Inferior parietal cortex (tissue), 1 donor: ENCODE results near the gene KDM3B.
A peak's percentile ranks its signal among the peaks of the same experiment; 100 is the strongest.

Experiments used
- DNase-seq: peaks from one replicate; pipeline ENCODE4 v3.0.0-alpha.2; 2016; ENCODE audit errors: extremely low spot score

Gene KDM3B

GRCh38 chr5:138346889-138347288, 5.6 kb upstream of the KDM3B start:
- no peak for DNase-seq

DNA sequence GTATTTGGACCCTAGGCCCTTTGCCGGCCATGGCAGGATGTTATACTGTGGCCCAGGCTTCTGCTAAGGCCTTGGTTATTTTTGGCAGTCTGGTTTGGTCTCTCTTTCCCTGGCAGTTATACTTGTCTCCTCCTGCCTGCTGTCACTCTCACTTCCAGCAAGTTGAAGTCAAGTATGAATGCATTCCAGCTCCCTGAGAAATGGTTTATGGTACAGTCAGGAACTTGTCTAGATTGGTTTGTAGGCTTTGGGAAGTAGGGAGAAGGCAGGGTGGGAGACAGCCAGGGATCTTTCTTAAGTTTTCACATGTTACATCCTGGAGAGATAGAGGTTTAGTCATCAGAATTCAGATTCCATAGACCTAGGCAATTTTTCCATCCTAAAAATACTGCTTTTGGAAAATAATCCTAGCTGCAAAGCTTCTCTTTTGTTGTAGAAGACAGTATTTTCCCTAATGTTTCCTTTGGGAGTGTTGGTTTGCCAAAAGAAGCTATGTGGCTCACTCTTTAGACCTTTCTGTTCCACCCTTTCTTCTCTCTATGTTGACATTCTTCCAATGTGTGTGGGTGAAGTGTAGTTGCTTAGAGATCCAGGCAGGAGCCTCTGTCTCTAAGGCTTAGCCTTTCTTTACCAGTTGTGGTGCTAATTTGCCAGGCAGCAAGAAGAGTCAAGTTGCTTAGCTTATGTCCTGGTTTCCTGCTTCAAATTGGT, 2.5 kb upstream of the KDM3B start:
- DNase-seq: no peak

DNA sequence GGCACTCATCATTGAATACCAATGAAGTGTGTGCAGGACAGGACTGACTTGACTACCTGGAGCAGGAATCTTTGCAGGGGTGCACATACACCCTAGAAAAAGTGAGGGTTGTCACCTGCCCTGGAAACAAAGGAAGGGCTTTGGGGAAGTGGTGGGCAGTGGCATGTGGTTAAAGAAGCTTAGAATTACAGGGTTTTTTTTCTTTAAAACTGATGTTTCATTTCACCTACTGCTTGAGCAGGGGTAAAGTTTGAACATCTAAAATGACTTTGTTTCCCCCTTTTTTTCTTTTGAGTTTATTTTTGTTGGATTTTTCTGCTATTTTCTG, 2.0 kb upstream of the KDM3B start:
- DNase-seq: no peak

DNA sequence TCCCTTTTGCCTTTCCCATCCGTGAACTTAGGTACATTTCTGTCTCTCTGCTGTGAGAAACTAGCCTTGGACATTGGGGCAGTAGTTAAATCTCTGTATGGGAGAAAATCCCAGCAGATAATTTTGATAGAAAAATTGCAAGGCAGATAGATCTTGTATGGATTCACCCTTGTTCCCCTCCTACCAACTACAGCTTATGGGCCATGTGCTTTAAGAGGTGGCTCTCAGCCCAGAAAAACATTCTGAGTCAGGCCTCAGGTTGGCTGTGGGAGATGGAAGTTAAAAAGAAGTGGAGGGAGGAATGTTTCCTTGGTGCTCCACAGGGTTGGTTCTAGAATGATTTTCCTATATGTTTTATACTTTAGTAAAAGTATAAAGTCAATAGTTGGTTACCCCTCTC, 1.4 kb upstream of the KDM3B start:
- DNase-seq: no peak

DNA sequence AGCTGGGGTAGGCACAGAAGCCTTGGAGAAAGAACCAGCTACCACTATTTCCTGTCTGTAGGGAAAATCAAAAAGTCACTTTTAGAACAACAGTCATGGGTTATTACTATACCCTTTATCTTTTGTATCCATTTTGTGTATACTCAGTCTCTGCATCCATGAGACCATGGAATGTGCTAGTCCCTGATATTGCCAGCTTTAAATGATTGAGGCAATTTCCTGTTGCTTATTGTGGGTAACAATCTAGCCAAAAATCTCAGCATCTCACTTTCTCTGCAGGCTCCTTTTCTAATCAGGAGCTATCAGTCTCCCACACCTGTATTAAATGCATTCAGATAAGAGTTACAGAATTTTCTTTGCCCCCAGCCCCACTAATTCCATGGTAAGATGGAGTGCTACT, 968 bp upstream of the KDM3B start:
- DNase-seq: no peak

- DNase-seq: no peak
These were observed 456 bp downstream of the KDM3B start for GRCh38 chr5:138352722-138353559.

DNA sequence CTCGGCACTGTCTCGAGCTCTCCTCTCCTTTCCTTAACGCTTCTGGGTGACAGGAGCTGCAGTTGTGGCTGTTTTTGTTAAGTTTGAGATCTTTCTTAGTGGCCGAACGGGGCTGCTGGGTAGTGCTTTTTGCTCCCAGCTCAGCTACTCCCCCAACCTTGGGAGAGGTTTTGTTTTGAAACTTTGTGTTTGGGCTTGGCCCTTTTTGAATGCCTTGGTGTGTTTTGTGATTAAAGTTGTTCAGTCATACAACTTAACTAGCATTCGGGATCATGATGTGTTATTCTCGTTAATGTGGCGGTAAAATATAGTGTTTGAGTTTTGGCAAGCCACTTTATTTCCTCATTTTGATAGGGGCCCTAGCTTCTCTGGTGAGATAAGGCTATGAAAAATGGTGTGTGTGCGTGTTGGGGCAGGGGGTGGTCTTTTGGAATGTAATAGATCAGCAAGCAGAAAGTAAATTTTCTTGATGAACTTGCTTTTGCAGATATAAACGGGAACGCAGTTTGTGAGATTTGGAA, 1.1 kb downstream of the KDM3B start:
- peak; percentile 60 for DNase-seq

DNA sequence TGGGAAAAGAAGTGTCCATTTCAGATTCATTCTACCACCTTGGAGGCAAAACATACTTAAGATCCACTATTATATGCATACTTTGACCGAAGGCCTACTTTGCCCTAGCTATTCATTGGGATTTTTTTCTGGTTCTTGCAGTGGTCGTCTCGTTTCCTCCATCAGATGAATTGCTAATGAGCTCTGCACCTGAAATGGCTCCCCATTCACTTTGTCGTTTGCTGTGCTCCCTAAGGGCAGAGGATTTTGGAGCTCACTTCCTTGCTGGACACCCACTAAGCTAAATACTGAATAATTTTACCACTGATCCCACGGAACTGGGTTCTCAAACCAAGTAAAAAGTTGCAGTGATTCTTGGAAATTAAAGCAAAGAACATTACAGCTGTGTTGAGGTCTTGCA, 1.9 kb downstream of the KDM3B start:
- DNase-seq: no peak

DNA sequence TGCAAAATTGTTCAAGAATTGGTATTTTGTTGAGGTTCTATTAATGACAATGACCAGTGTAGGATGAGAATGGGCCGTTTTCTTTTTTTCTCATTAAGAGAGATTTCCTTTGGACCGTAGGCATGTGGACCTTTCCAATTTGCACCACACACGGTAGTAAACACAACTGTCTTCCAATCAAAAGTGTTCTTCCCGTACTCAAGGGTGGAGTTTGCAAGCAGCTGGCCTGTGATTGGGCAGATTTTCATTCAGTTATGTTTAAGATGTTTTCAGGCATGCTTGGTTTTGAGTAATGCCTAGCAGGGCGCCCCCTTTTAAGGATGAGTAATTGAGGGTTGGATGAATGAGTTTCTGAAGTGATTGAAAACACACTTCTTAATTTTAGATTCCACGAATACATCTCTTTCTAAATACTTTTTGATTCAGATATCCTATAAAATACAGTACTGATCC, 2.5 kb downstream of the KDM3B start:
- peak; percentile 73 for DNase-seq

DNA sequence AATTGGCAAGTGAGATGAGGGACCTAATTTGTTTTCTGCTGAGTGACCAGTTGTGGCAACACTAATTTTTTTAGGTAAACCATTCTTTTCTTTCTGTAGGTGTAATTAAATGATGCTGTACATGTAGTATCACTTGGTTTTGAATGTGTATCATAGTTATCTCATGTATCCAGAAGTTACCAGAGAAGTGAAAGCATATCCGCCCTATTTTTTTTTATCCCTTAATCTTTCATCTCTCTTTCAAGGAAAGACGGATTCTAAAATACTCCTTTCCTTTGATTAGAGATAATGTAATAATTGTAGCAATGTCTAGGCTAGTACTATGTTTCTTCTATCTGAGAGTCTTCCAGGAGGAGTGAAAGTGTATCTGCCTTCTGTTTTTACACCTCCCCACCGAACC, 7.1 kb downstream of the KDM3B start:
- no peak for DNase-seq

- DNase-seq: no peak
These were observed 8.5 kb downstream of the KDM3B start for GRCh38 chr5:138360941-138361452.

DNA sequence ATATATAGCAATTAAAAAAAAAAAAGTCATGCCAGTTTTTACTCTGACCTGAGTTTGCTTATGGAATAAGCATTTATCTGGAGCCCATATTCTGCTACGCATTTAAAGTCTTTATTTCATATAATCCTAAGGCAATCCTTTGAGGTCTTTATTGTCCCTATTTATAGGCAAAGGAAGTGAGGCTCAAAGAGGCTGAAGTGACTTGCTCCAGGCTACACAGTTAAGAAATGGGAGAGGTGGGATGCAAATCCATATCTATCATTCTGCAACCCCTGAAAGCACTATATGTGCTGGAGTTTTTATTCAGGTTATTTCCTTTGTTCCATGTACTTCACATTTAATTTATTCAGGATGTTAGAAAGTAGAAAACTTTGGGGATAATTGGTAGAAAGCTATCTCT, 12.1 kb downstream of the KDM3B start:
- no peak for DNase-seq

GRCh38 chr5:138366632-138367382, 14.3 kb downstream of the KDM3B start:
- DNase-seq: no peak

GRCh38 chr5:138369261-138369660, 16.8 kb downstream of the KDM3B start:
- DNase-seq: no peak

GRCh38 chr5:138369706-138370105, 17.2 kb downstream of the KDM3B start:
- DNase-seq: no peak

DNA sequence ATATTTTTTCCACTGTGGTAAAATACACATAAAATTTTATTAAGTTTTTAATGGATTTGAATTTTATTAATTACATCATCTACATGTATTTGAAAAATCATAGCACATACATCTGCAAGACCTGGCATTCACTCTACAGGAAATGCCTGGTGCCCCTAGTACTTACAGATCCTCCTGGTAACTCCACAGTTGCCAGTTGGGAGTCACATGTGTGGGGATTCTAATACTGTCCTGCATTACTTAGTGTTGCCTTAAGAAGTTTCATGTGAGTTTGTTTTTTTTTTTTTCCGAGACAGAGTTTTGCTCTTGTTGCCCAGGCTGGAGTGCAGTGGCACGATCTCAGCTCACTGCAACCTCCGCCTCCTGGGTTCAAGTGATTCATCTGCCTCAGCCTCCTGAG, 18.1 kb downstream of the KDM3B start:
- DNase-seq: no peak

GRCh38 chr5:138371454-138371853, 19.0 kb downstream of the KDM3B start:
- DNase-seq: no peak

DNA sequence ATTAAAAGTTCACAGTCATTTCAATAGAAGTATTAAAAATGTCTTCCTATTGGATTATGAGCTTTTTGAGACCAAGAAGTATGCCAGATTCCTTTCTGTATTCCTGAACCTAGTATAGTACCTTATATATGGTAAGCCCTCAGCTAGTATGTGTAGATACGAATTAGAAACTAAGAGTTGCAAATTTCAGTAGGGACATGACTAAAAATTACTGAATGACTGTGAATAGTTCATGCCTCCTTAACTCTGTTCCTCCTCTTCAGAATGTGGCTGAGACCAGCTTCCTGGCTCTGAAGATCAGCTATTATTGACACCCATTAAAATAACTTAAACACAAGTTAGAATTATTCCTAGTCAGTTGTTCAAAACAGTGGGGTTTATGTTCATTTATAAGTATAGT, 19.7 kb downstream of the KDM3B start:
- no peak for DNase-seq

GRCh38 chr5:138372653-138373052, 20.2 kb downstream of the KDM3B start:
- no peak for DNase-seq

DNA sequence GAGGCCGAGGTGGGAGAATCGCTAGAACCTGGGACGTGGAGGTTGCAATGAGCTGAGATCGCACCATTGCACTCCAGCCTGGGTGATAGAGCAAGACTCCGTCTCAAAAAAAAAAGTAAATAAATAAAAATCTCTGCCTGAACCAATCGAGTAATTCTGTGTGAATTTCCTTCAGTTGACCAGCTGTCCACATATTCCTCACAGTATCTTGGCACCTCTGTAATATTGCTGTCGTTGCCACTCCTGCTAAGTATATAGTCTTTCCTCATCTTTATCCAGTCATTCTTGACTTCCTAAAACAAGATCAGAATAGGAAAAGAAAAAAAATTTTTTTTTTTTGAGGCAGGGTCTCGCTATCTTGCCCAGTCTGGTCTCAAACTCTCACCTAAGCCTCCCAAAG, 29.9 kb downstream of the KDM3B start:
- no peak for DNase-seq

- DNase-seq: no peak
These were observed 33.2 kb downstream of the KDM3B start for GRCh38 chr5:138385660-138386059.

DNA sequence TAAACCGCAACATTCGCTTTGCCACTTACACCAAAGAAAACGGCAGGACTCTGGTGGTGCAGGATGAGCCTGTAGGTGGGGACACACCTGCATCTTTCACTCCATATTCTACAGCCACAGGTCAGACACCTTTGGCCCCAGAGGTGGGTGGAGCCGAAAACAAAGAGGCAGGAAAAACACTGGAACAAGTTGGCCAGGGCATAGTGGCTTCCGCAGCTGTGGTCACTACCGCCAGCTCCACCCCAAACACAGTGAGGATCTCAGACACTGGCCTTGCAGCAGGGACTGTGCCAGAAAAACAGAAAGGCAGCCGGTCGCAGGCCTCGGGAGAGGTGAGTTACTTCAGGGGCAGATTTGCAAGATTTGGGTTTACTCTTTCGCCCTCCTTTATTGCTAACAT, 33.8 kb downstream of the KDM3B start:
- DNase-seq: no peak
